Natural killer cell (primary cell): Measurements from ENCODE around the gene ALOXE3. TPM values are rescaled to one million over a fixed set of nuclear protein-coding genes. Genes with fewer than 3 reads are reported as not detected.

Experiments used
- ATAC-seq, 3 donors: fragments of 150-1000 bp in 2 of 3; fragments of 200-7000 bp in 1 of 3; cut with Tn5 transposase; 1 replicate in 1 of 3; 2 replicates in 2 of 3; pipeline ENCODE4 v1.10.0; 2021; ENCODE audit warnings: mild to moderate bottlenecking in 2 of 3, moderate library complexity in 2 of 3
- DNase-seq, 2 donors: peaks; one replicate each; pipeline versions ENCODE4 v3.0.0 to v3.0.0-alpha.2; 2013 to 2021; ENCODE audit warnings: mixed read lengths in 1 of 2
- H3K27ac ChIP-seq: one replicate; pipeline ENCODE4 v1.5.1; 2013; ENCODE audit warnings: mild to moderate bottlenecking, low read length
- H3K27me3 ChIP-seq: one replicate; pipeline ENCODE4 v1.6.1; 2013; ENCODE audit warnings: low read length; ENCODE audit not compliant: control insufficient read depth, insufficient read depth
- H3K36me3 ChIP-seq: one replicate; pipeline ENCODE4 v1.6.1; 2013; ENCODE audit warnings: low read length; ENCODE audit not compliant: control insufficient read depth, insufficient read depth
- H3K4me1 ChIP-seq: one replicate; pipeline ENCODE4 v1.6.1; 2013; ENCODE audit warnings: low read length; ENCODE audit not compliant: control insufficient read depth, insufficient read depth
- H3K4me3 ChIP-seq: one replicate; pipeline ENCODE4 v1.5.1; 2013; ENCODE audit warnings: low read length
- H3K9me3 ChIP-seq: one replicate; pipeline ENCODE4 v1.6.1; 2013; ENCODE audit warnings: low read length; ENCODE audit not compliant: control insufficient read depth, insufficient read depth
- H3K27ac Mint-ChIP-seq, 2 donors: one replicate each; pipeline ENCODE4 v1.8.0; 2022; ENCODE audit warnings: mild to moderate bottlenecking in 2 of 2, mixed read lengths in 2 of 2, moderate library complexity in 1 of 2
- H3K27me3 Mint-ChIP-seq, 2 donors: one replicate each; pipeline ENCODE4 v1.8.0; 2022; ENCODE audit warnings: low read depth in 2 of 2, mixed read lengths in 2 of 2
- H3K36me3 Mint-ChIP-seq: one replicate; pipeline ENCODE4 v1.8.0; 2022; ENCODE audit warnings: mixed read lengths
- H3K4me1 Mint-ChIP-seq, 2 donors: one replicate each; pipeline ENCODE4 v1.8.0; 2022; ENCODE audit warnings: mixed read lengths in 2 of 2
- H3K4me3 Mint-ChIP-seq: one replicate; pipeline ENCODE4 v1.8.0; 2022; ENCODE audit warnings: mild to moderate bottlenecking, moderate library complexity, mixed read lengths
- H3K9me3 Mint-ChIP-seq, 2 donors: one replicate each; pipeline ENCODE4 v1.8.0; 2022; ENCODE audit warnings: mixed read lengths in 2 of 2
- CTCF ChIP-seq: fragments of 200-600 bp; IDR thresholded peaks from one replicate; pipeline ENCODE4 v1.8.0; 2022; ENCODE audit warnings: antibody characterized with exemption
- WGBS: methylation state at CpG from one replicate; pipeline ENCODE4 v1.1.7; 2013; ENCODE audit warnings: missing lambda C conversion rate; ENCODE audit not compliant: insufficient coverage; 5-methylcytosine and 5-hydroxymethylcytosine counted together
- intact Hi-C: fragments of 100-400 bp; cut with micrococcal nuclease; formaldehyde crosslinking; loops from one replicate; pipeline ENCODE4 v1.14.2; 2022
- total RNA-seq, 4 donors: library from RNA; stranded (reverse); fragments of 120-200 nt in 1 of 4; gene quantifications; one replicate each; pipeline versions ENCODE4 v1.2.3 to v1.2.4, GENCODE V29; 2013 to 2022

Gene ALOXE3
- total RNA-seq, 3 donors from 2014 or later (not counting 1 experiment from before 2014, with no cell fraction given), result not detected

- Mint-ChIP-seq H3K4me1 (no peaks in the 10 kb centered on the region), H3K27ac (no peak overlapping the region), H3K4me3 (no peak overlapping the region), H3K27me3 (no peaks in the 10 kb centered on the region), H3K9me3 (no peaks in the 10 kb centered on the region), H3K36me3 (no peaks in the 10 kb centered on the region)
- no peak for TF ChIP-seq CTCF
- Histone ChIP-seq H3K4me1 (peaks cover 28% of the 10 kb centered on the region), H3K4me3 (peak overlapping the region; percentile 65), H3K27ac (peak overlapping the region; percentile 96), H3K27me3 (no peaks in the 10 kb centered on the region), H3K9me3 (no peaks in the 10 kb centered on the region), H3K36me3 (peaks cover 22% of the 10 kb centered on the region)
- DNase-seq (no peak), ATAC-seq (no peak)
- intact Hi-C loops, result loop anchor here (1.0 to 5.0 kb wide), 5 partner anchors 13 to 906 kb away; partner anchors contain the start of gene DVL2
- WGBS, result 25% methylated on average over 21 of the region's 21 CpGs
Measured at GRCh38 chr17:8137645-8138373, 19.5 kb upstream of the ALOXE3 start.

- peaks cover 13% of the 10 kb centered on the region for H3K4me1 ChIP-seq
- H3K4me3 Mint-ChIP-seq, result no peak overlapping the region
- intact Hi-C loops, result no loop called here
- WGBS, result 85% methylated on average over 4 of the region's 4 CpGs
- H3K27me3 Mint-ChIP-seq, result peaks cover 10 to 12% of the 10 kb centered on the region in 2 donors
- no peak for ATAC-seq
- no peaks in the 10 kb centered on the region for H3K9me3 Mint-ChIP-seq
- H3K27ac ChIP-seq, result no peak overlapping the region
- H3K36me3 Mint-ChIP-seq, result no peaks in the 10 kb centered on the region
- no peaks in the 10 kb centered on the region for H3K27me3 ChIP-seq
- no peaks in the 10 kb centered on the region for H3K36me3 ChIP-seq
- no peak overlapping the region for H3K27ac Mint-ChIP-seq
- H3K4me1 Mint-ChIP-seq, result no peaks in the 10 kb centered on the region
- no peak for DNase-seq
- no peaks in the 10 kb centered on the region for H3K9me3 ChIP-seq
- TF ChIP-seq CTCF, result no peak
- H3K4me3 ChIP-seq, result no peak overlapping the region
Measured at GRCh38 chr17:8133941-8134340, 15.6 kb upstream of the ALOXE3 start.

- Histone ChIP-seq H3K27me3 (no peaks in the 10 kb centered on the region), H3K9me3 (no peaks in the 10 kb centered on the region), H3K36me3 (no peaks in the 10 kb centered on the region), H3K4me1 (peaks cover 9% of the 10 kb centered on the region), H3K4me3 (no peak overlapping the region), H3K27ac (no peak overlapping the region)
- no peaks in the 10 kb centered on the region for H3K4me1 Mint-ChIP-seq
- WGBS, result 88% methylated on average over 12 of the region's 12 CpGs
- TF ChIP-seq CTCF, result no peak
- no peak for DNase-seq
- no peaks in the 10 kb centered on the region for H3K36me3 Mint-ChIP-seq
- intact Hi-C loops, result no loop called here
- H3K4me3 Mint-ChIP-seq, result no peak overlapping the region
- ATAC-seq, result no peak
- H3K27me3 Mint-ChIP-seq, result peaks cover 10 to 12% of the 10 kb centered on the region in 2 donors
- H3K9me3 Mint-ChIP-seq, result no peaks in the 10 kb centered on the region
- no peak overlapping the region for H3K27ac Mint-ChIP-seq
Measured at GRCh38 chr17:8133399-8133798, 15.1 kb upstream of the ALOXE3 start.
